Liver (tissue), 9 donors: ENCODE data around the gene GPC3. TPM values are rescaled to one million over a fixed set of nuclear protein-coding genes. Genes with fewer than 3 reads are reported as not detected.

ENCODE experiments used
- DNase-seq: peaks from one replicate; pipeline ENCODE4 v3.0.0-alpha.2; 2017; ENCODE audit warnings: low spot score
- H3K27ac ChIP-seq, 2 donors: one replicate each; pipeline ENCODE4 v1.7.0; 2013; ENCODE audit warnings: inconsistent platforms in 2 of 2, low read length in 2 of 2, control low read depth in 1 of 2, low read depth in 1 of 2, mild to moderate bottlenecking in 1 of 2
- H3K27me3 ChIP-seq, 4 donors: one replicate each; pipeline versions ENCODE4 v1.6.1 to v1.7.0; 2013; ENCODE audit warnings: low read length in 3 of 4, inconsistent platforms in 1 of 4, mild to moderate bottlenecking in 1 of 4, moderate library complexity in 1 of 4; ENCODE audit not compliant: control insufficient read depth in 4 of 4, insufficient read depth in 4 of 4
- H3K36me3 ChIP-seq, 4 donors: one replicate each; pipeline versions ENCODE4 v1.6.1 to v1.7.0; 2013; ENCODE audit warnings: low read length in 3 of 4, mild to moderate bottlenecking in 3 of 4, low read depth in 1 of 4, moderate library complexity in 1 of 4; ENCODE audit not compliant: control insufficient read depth in 4 of 4, insufficient read depth in 3 of 4
- H3K4me1 ChIP-seq, 4 donors: one replicate each; pipeline versions ENCODE4 v1.6.1 to v1.7.0; 2013; ENCODE audit warnings: low read length in 3 of 4, mild to moderate bottlenecking in 3 of 4, moderate library complexity in 1 of 4; ENCODE audit not compliant: control insufficient read depth in 4 of 4, insufficient read depth in 4 of 4
- H3K4me3 ChIP-seq, 3 donors: one replicate each; pipeline versions ENCODE4 v1.6.1 to v1.7.0; 2013; ENCODE audit warnings: low read length in 3 of 3, control low read depth in 1 of 3, low read depth in 1 of 3, mild to moderate bottlenecking in 1 of 3
- H3K9ac ChIP-seq, 2 donors: one replicate each; pipeline ENCODE4 v1.7.0; 2013; ENCODE audit warnings: low read length in 2 of 2, mild to moderate bottlenecking in 2 of 2, moderate library complexity in 2 of 2, control low read depth in 1 of 2, low read depth in 1 of 2
- H3K9me3 ChIP-seq, 4 donors: one replicate each; pipeline versions ENCODE4 v1.6.1 to v1.7.0; 2013; ENCODE audit warnings: low read length in 3 of 4; ENCODE audit not compliant: control insufficient read depth in 4 of 4
- EGR1 ChIP-seq, 2 donors: IDR thresholded peaks; 2 replicates each; pipeline ENCODE4 v1.6.1; 2016 to 2018; ENCODE audit warnings: antibody characterized with exemption in 2 of 2, low read depth in 2 of 2
- FOXA1 ChIP-seq: IDR thresholded peaks from 2 replicates; pipeline ENCODE4 v1.6.1; 2016; ENCODE audit warnings: antibody characterized with exemption
- FOXA2 ChIP-seq: IDR thresholded peaks from 2 replicates; pipeline ENCODE4 v1.6.1; 2016; ENCODE audit warnings: antibody characterized with exemption
- GABPA ChIP-seq, 2 donors: IDR thresholded peaks in 1 of 2; conservative IDR thresholded peaks in 1 of 2; 2 replicates each; pipeline ENCODE4 v1.6.1; 2016; ENCODE audit warnings: antibody characterized with exemption in 2 of 2, mild to moderate bottlenecking in 1 of 2, moderate library complexity in 1 of 2
- HNF4A ChIP-seq, 2 donors: conservative IDR thresholded peaks; 2 replicates each; pipeline ENCODE4 v1.6.1; 2016; ENCODE audit warnings: antibody characterized with exemption in 2 of 2, mild to moderate bottlenecking in 2 of 2
- HNF4G ChIP-seq: IDR thresholded peaks from 2 replicates; pipeline ENCODE4 v1.6.1; 2016; ENCODE audit warnings: antibody characterized with exemption
- JUND ChIP-seq, 2 donors: IDR thresholded peaks; 2 replicates each; pipeline ENCODE4 v1.6.1; 2016; ENCODE audit warnings: antibody characterized with exemption in 2 of 2
- NR2F2 ChIP-seq: IDR thresholded peaks from 2 replicates; pipeline ENCODE4 v1.6.1; 2016; ENCODE audit warnings: antibody characterized with exemption
- RAD21 ChIP-seq, 2 donors: IDR thresholded peaks; 2 replicates each; pipeline ENCODE4 v1.6.1; 2016; ENCODE audit warnings: antibody characterized with exemption in 2 of 2, mild to moderate bottlenecking in 2 of 2
- RXRA ChIP-seq, 2 donors: IDR thresholded peaks; 2 replicates each; pipeline ENCODE4 v1.6.1; 2017 to 2018; ENCODE audit warnings: antibody characterized with exemption in 2 of 2, mild to moderate bottlenecking in 1 of 2
- SP1 ChIP-seq: IDR thresholded peaks from 2 replicates; pipeline ENCODE4 v1.6.1; 2018; ENCODE audit warnings: antibody characterized with exemption, mild to moderate bottlenecking
- TAF1 ChIP-seq: conservative IDR thresholded peaks from 2 replicates; pipeline ENCODE4 v1.6.1; 2016; ENCODE audit warnings: antibody characterized with exemption, mild to moderate bottlenecking
- YY1 ChIP-seq: IDR thresholded peaks from 2 replicates; pipeline ENCODE4 v1.6.1; 2016; ENCODE audit warnings: antibody characterized with exemption, mild to moderate bottlenecking
- WGBS: extraction: QIAGEN DNeasy Blood & Tissue Kit; methylation state at CpG from one replicate; pipeline ENCODE4 v1.1.7; 2013; 5-methylcytosine and 5-hydroxymethylcytosine counted together
- polyA plus RNA-seq, 2 donors: library from polyadenylated mRNA; stranded (reverse) in 1 of 2; unstranded in 1 of 2; fragments of 200-250 nt in 1 of 2; fragments of >200 nt in 1 of 2; fragmentation: Nextera tagmentation in 1 of 2; extraction: Ambion mirVana in 1 of 2; gene quantifications; one replicate each; pipeline versions ENCODE4 v1.2.1 to v1.2.3, GENCODE V29; 2013 to 2015
- total RNA-seq, 2 donors: library from RNA; depleted of rRNA; stranded (reverse); fragments of >200 nt; gene quantifications; one replicate each; pipeline ENCODE4 v1.2.3, GENCODE V29; 2014
- TF ChIP-seq, protein P1 (sequence below): IDR thresholded peaks from 2 replicates; pipeline ENCODE4 v1.6.1; 2016; ENCODE audit warnings: antibody characterized with exemption, mild to moderate bottlenecking
- TF ChIP-seq, protein P2 (sequence below): IDR thresholded peaks from 2 replicates; pipeline ENCODE4 v1.6.1; 2016; ENCODE audit warnings: antibody characterized with exemption
- TF ChIP-seq, protein P3 (sequence below): fragments of 150-350 bp; IDR thresholded peaks from 2 replicates; pipeline ENCODE4 v1.5.1; 2017; ENCODE audit warnings: improper control_type of control experiment, low read depth, low read length; ENCODE audit not compliant: missing input control
- TF ChIP-seq, protein P4 (sequence below): IDR thresholded peaks from 2 replicates; pipeline ENCODE4 v1.6.1; 2016; ENCODE audit warnings: antibody characterized with exemption
- TF ChIP-seq, protein P5 (sequence below): IDR thresholded peaks from 2 replicates; pipeline ENCODE4 v1.6.1; 2016; ENCODE audit warnings: antibody characterized with exemption
- donor health status: healthy.
- donor health status: healthy.
- donor health status: healthy.
- donor health status: healthy.
- donor health status: healthy.

The GPC3 gene
- total and polyA plus RNA-seq, 4 donors = 0.40 to 1,133 (median 1.5) TPM

DNA sequence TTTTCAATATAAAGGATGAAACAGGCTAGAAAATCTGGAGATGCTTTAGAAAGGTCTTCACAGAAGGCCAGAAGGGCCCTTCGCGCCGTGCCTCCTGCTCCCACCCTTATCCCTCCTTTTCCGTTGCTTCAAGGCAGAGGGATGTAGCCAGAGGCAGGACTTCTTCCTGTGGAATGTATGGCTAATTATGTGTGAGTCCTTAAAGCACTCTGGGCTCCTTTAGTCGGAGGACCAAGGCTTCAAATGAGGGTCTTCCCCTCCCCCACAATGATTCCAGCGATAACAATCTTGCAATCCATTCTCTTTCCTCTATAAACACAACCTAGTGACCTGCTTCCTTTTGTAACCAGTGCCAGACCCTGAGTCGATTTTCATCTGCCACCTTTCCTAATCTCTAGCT lies 103.5 kb downstream of the GPC3 start:
- 73% methylated on average over 7 of the region's 7 CpGs for WGBS
- peaks cover 0 to 8% (median 2%) of the 10 kb centered on the region in 4 donors for H3K27me3 ChIP-seq
- H3K4me3 ChIP-seq = no peak overlapping the region
- no peaks in the 10 kb centered on the region for H3K9me3 ChIP-seq
- no peaks in the 10 kb centered on the region for H3K36me3 ChIP-seq
- TF ChIP-seq HNF4A (conservative IDR thresholded peaks at IDR 0.05) (no peak), JUND (IDR thresholded peaks at IDR 0.05) (no peak), SP1 (no peak), RAD21 (IDR thresholded peaks at IDR 0.05) (no peak), NR2F2 (no peak), FOXA1 (no peak), EGR1 (IDR thresholded peaks at IDR 0.05; ENCODE audit: low read depth in 2 of 2) (no peak), TAF1 (no peak), FOXA2 (no peak), GABPA (IDR thresholded peaks at IDR 0.05 in 1 of 2, conservative IDR thresholded peaks at IDR 0.05 in 1 of 2) (no peak), HNF4G (no peak), YY1 (no peak), RXRA (IDR thresholded peaks at IDR 0.05) (no peak)
- TF ChIP-seq, protein P1, sequence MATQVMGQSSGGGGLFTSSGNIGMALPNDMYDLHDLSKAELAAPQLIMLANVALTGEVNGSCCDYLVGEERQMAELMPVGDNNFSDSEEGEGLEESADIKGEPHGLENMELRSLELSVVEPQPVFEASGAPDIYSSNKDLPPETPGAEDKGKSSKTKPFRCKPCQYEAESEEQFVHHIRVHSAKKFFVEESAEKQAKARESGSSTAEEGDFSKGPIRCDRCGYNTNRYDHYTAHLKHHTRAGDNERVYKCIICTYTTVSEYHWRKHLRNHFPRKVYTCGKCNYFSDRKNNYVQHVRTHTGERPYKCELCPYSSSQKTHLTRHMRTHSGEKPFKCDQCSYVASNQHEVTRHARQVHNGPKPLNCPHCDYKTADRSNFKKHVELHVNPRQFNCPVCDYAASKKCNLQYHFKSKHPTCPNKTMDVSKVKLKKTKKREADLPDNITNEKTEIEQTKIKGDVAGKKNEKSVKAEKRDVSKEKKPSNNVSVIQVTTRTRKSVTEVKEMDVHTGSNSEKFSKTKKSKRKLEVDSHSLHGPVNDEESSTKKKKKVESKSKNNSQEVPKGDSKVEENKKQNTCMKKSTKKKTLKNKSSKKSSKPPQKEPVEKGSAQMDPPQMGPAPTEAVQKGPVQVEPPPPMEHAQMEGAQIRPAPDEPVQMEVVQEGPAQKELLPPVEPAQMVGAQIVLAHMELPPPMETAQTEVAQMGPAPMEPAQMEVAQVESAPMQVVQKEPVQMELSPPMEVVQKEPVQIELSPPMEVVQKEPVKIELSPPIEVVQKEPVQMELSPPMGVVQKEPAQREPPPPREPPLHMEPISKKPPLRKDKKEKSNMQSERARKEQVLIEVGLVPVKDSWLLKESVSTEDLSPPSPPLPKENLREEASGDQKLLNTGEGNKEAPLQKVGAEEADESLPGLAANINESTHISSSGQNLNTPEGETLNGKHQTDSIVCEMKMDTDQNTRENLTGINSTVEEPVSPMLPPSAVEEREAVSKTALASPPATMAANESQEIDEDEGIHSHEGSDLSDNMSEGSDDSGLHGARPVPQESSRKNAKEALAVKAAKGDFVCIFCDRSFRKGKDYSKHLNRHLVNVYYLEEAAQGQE = no peak
- TF ChIP-seq, protein P2, sequence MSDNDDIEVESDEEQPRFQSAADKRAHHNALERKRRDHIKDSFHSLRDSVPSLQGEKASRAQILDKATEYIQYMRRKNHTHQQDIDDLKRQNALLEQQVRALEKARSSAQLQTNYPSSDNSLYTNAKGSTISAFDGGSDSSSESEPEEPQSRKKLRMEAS = no peak
- TF ChIP-seq, protein P3, sequence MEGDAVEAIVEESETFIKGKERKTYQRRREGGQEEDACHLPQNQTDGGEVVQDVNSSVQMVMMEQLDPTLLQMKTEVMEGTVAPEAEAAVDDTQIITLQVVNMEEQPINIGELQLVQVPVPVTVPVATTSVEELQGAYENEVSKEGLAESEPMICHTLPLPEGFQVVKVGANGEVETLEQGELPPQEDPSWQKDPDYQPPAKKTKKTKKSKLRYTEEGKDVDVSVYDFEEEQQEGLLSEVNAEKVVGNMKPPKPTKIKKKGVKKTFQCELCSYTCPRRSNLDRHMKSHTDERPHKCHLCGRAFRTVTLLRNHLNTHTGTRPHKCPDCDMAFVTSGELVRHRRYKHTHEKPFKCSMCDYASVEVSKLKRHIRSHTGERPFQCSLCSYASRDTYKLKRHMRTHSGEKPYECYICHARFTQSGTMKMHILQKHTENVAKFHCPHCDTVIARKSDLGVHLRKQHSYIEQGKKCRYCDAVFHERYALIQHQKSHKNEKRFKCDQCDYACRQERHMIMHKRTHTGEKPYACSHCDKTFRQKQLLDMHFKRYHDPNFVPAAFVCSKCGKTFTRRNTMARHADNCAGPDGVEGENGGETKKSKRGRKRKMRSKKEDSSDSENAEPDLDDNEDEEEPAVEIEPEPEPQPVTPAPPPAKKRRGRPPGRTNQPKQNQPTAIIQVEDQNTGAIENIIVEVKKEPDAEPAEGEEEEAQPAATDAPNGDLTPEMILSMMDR = no peak
- TF ChIP-seq, protein P4, sequence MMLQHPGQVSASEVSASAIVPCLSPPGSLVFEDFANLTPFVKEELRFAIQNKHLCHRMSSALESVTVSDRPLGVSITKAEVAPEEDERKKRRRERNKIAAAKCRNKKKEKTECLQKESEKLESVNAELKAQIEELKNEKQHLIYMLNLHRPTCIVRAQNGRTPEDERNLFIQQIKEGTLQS = no peak
- TF ChIP-seq, protein P5, sequence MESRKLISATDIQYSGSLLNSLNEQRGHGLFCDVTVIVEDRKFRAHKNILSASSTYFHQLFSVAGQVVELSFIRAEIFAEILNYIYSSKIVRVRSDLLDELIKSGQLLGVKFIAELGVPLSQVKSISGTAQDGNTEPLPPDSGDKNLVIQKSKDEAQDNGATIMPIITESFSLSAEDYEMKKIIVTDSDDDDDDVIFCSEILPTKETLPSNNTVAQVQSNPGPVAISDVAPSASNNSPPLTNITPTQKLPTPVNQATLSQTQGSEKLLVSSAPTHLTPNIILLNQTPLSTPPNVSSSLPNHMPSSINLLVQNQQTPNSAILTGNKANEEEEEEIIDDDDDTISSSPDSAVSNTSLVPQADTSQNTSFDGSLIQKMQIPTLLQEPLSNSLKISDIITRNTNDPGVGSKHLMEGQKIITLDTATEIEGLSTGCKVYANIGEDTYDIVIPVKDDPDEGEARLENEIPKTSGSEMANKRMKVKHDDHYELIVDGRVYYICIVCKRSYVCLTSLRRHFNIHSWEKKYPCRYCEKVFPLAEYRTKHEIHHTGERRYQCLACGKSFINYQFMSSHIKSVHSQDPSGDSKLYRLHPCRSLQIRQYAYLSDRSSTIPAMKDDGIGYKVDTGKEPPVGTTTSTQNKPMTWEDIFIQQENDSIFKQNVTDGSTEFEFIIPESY = no peak
- no peak for DNase-seq
- no peak overlapping the region for H3K9ac ChIP-seq
- H3K27ac ChIP-seq = no peak overlapping the region
- H3K4me1 ChIP-seq = peaks cover 0 to 13% (median 11%) of the 10 kb centered on the region in 4 donors
